PC-3 (cell line): Measurements from ENCODE around the gene NRCAM.

ENCODE experiments used
- CTCF ChIP-seq: fragments of 300-600 bp; sonication (generic); conservative IDR thresholded peaks from 2 replicates; pipeline ENCODE4 v1.5.1; 2017; ENCODE audit warnings: antibody characterized with exemption, low read depth, mild to moderate bottlenecking, low read length
- EZH2 ChIP-seq: fragments of 300-600 bp; sonication (generic); IDR thresholded peaks from one replicate; pipeline ENCODE4 v1.6.1; 2017; ENCODE audit warnings: antibody characterized with exemption, mild to moderate bottlenecking, low read length; ENCODE audit not compliant: unreplicated experiment
- EZH2phosphoT487 ChIP-seq: fragments of 300-600 bp; sonication (generic); IDR thresholded peaks from 2 replicates; pipeline ENCODE4 v1.6.1; 2018; ENCODE audit warnings: mild to moderate bottlenecking, antibody characterized with exemption, low read length, borderline replicate concordance

- TF ChIP-seq CTCF (no peak), EZH2phosphoT487 (no peak), EZH2 (no peak)
These were observed 7.4 kb upstream of the NRCAM start for GRCh38 chr7:108463613-108464012.
